CD4-positive, CD25-positive, alpha-beta regulatory T cell (primary cell): ENCODE data around the gene SLK. TPM values are rescaled to one million over a fixed set of nuclear protein-coding genes. Genes with fewer than 3 reads are reported as not detected.
A peak's percentile ranks its signal among the peaks of the same experiment; 100 is the strongest.

Experiments
- ATAC-seq, 2 donors: fragments of 150-1000 bp; cut with Tn5 transposase; one replicate each; pipeline ENCODE4 v1.10.0; 2021; ENCODE audit warnings: low read depth in 2 of 2, moderate number of reproducible peaks in 2 of 2, moderate library complexity in 1 of 2
- DNase-seq, 3 donors: peaks; one replicate each; pipeline versions ENCODE4 v3.0.0 to v3.0.0-alpha.2; 2012 to 2022; ENCODE audit warnings: mixed read lengths in 1 of 3
- H3K27ac ChIP-seq: one replicate; pipeline ENCODE4 v1.7.0; 2013; ENCODE audit warnings: mild to moderate bottlenecking, low read length; ENCODE audit not compliant: insufficient read depth, poor library complexity, severe bottlenecking
- H3K27me3 ChIP-seq: one replicate; pipeline ENCODE4 v1.7.0; 2013; ENCODE audit warnings: low read length; ENCODE audit not compliant: control insufficient read depth, insufficient read depth
- H3K36me3 ChIP-seq: one replicate; pipeline ENCODE4 v1.7.0; 2013; ENCODE audit warnings: mild to moderate bottlenecking, low read length, moderate library complexity; ENCODE audit not compliant: control insufficient read depth, insufficient read depth
- H3K4me1 ChIP-seq: 2 replicates; pipeline ENCODE4 v1.7.0; 2013; ENCODE audit warnings: mild to moderate bottlenecking, low read length; ENCODE audit not compliant: insufficient read depth, control insufficient read depth, poor library complexity, severe bottlenecking
- H3K4me3 ChIP-seq: one replicate; pipeline ENCODE4 v1.7.0; 2013; ENCODE audit warnings: low read depth, mild to moderate bottlenecking, low read length, moderate library complexity
- H3K9me3 ChIP-seq, 2 experiments: 1 replicate in 1 of 2; 2 replicates in 1 of 2; pipeline ENCODE4 v1.7.0; 2013; ENCODE audit warnings: low read length in 2 of 2, mild to moderate bottlenecking in 1 of 2, moderate library complexity in 1 of 2; ENCODE audit not compliant: control insufficient read depth in 2 of 2
- H3K27ac Mint-ChIP-seq, 3 donors: one replicate each; pipeline ENCODE4 v1.8.0; 2020 to 2022; ENCODE audit warnings: mild to moderate bottlenecking in 3 of 3, mixed read lengths in 3 of 3, moderate library complexity in 2 of 3
- H3K27me3 Mint-ChIP-seq: one replicate; pipeline ENCODE4 v1.8.0; 2022; ENCODE audit warnings: mild to moderate bottlenecking, mixed read lengths
- H3K36me3 Mint-ChIP-seq: one replicate; pipeline ENCODE4 v1.8.0; 2020; ENCODE audit warnings: mixed read lengths
- H3K4me1 Mint-ChIP-seq, 4 donors: one replicate each; pipeline ENCODE4 v1.8.0; 2020 to 2022; ENCODE audit warnings: mixed read lengths in 4 of 4, mild to moderate bottlenecking in 1 of 4
- H3K4me3 Mint-ChIP-seq, 4 donors: one replicate each; pipeline ENCODE4 v1.8.0; 2020 to 2022; ENCODE audit warnings: mild to moderate bottlenecking in 4 of 4, mixed read lengths in 4 of 4, moderate library complexity in 3 of 4
- H3K9me3 Mint-ChIP-seq, 7 donors: one replicate each; pipeline ENCODE4 v1.8.0; 2020 to 2022; ENCODE audit warnings: mixed read lengths in 7 of 7, mild to moderate bottlenecking in 3 of 7, moderate library complexity in 2 of 7
- polyA plus RNA-seq, 4 donors: library from polyadenylated mRNA; unstranded; fragments of 300-500 nt; fragmentation: Illumina TruSeq; gene quantifications; one replicate each; pipeline ENCODE4 v1.2.3, GENCODE V29; 2021
- total RNA-seq: library from RNA; stranded (reverse); gene quantifications from one replicate; pipeline ENCODE4 v1.2.3, GENCODE V29; 2022

The SLK gene
- total and polyA plus RNA-seq, 5 donors from 2014 or later = 3.2 to 23.5 (median 3.4) TPM

DNA sequence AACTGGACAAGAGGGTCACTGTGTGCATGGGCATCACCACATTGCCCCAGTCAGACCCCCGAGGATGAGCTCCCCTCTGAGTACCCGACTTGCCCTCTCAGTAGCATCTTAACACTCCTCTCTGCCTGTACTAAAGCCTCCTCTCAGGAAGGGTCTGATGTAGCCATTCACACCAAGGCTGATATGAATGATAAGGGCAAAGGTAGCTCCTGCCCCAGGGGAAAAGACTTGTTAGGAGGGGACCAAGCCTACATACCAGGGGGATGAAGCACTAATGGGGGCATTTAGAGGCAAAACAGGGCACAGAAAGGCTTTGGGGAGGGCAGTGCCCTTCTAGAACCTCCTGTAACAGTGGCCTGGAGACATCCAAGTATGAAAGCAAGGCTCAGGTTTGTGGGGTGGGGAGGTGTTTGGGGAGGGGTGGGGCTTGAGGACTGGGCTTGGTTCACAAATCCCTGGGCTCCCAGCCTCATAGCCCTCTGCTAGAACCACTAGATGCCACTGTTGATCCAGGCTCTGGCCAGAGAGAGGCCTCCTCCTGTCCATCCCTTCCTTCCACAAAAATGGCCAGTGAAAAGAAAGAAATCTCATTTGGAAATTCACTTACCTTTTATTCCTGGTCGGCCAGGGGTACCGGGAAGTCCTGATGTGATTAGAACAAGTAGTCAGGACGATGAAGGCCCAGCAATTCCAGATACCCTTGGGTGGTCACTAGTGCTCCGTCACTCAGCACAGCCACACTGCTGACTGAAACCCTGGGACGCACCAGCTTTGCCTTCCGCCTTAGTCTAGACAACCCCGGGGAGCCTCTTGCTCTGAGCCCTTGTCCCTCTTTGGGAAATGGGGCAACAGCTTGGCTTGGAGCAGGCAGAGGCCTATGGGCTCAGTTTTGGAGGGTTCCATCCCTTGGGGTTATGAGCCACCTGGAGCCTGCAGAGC, 78.5 kb downstream of the SLK start:
- Mint-ChIP-seq H3K27ac (no peak overlapping the region), H3K4me3 (no peak overlapping the region), H3K9me3 (no peaks in the 10 kb centered on the region), H3K4me1 (peaks cover 0 to 2% (median 0%) of the 10 kb centered on the region in 4 donors), H3K27me3 (peaks cover 6% of the 10 kb centered on the region), H3K36me3 (no peaks in the 10 kb centered on the region)
- Histone ChIP-seq H3K4me3 (no peak overlapping the region), H3K36me3 (no peaks in the 10 kb centered on the region), H3K9me3 (no peaks in the 10 kb centered on the region), H3K27ac (no peak overlapping the region), H3K27me3 (no peaks in the 10 kb centered on the region), H3K4me1 (no peaks in the 10 kb centered on the region)
- no peak for ATAC-seq
- no peak for DNase-seq

GRCh38 chr10:104046651-104047050, 79.7 kb downstream of the SLK start:
- Histone ChIP-seq H3K36me3 (no peaks in the 10 kb centered on the region), H3K4me1 (no peaks in the 10 kb centered on the region), H3K9me3 (no peaks in the 10 kb centered on the region), H3K27ac (no peak overlapping the region), H3K27me3 (no peaks in the 10 kb centered on the region), H3K4me3 (no peak overlapping the region)
- H3K9me3 Mint-ChIP-seq = no peaks in the 10 kb centered on the region
- no peak overlapping the region for H3K27ac Mint-ChIP-seq
- ATAC-seq (no peak), DNase-seq (no peak)
- peaks cover 0 to 2% (median 0%) of the 10 kb centered on the region in 4 donors for H3K4me1 Mint-ChIP-seq
- no peak overlapping the region for H3K4me3 Mint-ChIP-seq
- H3K36me3 Mint-ChIP-seq = no peaks in the 10 kb centered on the region
- H3K27me3 Mint-ChIP-seq = peaks cover 6% of the 10 kb centered on the region

DNA sequence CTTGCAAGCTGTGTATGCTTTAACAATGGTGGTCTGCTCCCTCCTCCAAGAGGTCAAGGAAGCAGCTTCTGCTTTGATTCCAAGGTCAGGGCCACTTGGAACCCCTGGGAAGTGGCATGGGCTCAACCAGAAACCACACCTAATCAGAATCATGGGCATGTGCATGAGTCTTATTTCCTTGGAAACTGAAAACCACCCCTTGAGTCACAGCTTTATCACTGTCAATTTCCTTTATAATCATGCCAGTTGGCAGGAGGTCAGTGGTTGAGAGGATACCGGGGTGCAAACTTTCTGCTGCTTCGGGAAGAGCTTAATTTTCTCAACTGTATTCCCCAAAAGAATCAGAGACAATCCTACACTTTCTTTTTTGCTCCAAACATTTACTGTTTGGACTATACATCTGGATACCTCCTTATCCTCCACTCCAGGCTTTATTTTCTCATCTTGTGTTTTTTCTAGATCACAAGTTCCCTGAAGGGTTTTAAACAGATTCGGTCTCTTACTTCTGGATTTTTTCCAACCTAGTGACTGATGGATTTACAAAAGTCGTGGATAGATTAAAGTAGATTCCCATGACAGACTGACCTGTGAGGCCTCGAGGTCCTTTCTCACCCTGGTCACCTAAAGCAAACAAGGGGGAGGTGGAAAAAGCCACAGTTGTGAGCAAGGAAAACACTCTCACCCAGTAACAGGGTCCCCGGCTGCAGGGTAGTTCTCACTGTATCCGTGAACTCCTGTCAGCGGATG, 82.7 kb downstream of the SLK start:
- Histone ChIP-seq H3K36me3 (no peaks in the 10 kb centered on the region), H3K4me1 (no peaks in the 10 kb centered on the region), H3K27me3 (no peaks in the 10 kb centered on the region), H3K9me3 (no peaks in the 10 kb centered on the region), H3K27ac (no peak overlapping the region), H3K4me3 (no peak overlapping the region)
- Mint-ChIP-seq H3K9me3 (no peaks in the 10 kb centered on the region), H3K27ac (no peak overlapping the region), H3K36me3 (no peaks in the 10 kb centered on the region), H3K27me3 (peaks cover 6% of the 10 kb centered on the region), H3K4me1 (no peaks in the 10 kb centered on the region), H3K4me3 (no peak overlapping the region)
- DNase-seq (no peak), ATAC-seq (no peak)

GRCh38 chr10:104052431-104052830, 85.5 kb downstream of the SLK start:
- no peak for DNase-seq
- Histone ChIP-seq H3K27ac (no peak overlapping the region), H3K36me3 (no peaks in the 10 kb centered on the region), H3K9me3 (no peaks in the 10 kb centered on the region), H3K27me3 (no peaks in the 10 kb centered on the region), H3K4me3 (no peak overlapping the region), H3K4me1 (no peaks in the 10 kb centered on the region)
- H3K4me1 Mint-ChIP-seq = no peaks in the 10 kb centered on the region
- H3K36me3 Mint-ChIP-seq = no peaks in the 10 kb centered on the region
- H3K27me3 Mint-ChIP-seq = peaks cover 6% of the 10 kb centered on the region
- no peaks in the 10 kb centered on the region for H3K9me3 Mint-ChIP-seq
- no peak for ATAC-seq
- H3K27ac Mint-ChIP-seq = peak overlapping the region in 1 of 3 donors; percentile 23
- no peak overlapping the region for H3K4me3 Mint-ChIP-seq

- no peaks in the 10 kb centered on the region for H3K4me1 Mint-ChIP-seq
- H3K27me3 Mint-ChIP-seq = peaks cover 4% of the 10 kb centered on the region
- Histone ChIP-seq H3K4me1 (no peaks in the 10 kb centered on the region), H3K36me3 (no peaks in the 10 kb centered on the region), H3K9me3 (no peaks in the 10 kb centered on the region), H3K27ac (no peak overlapping the region), H3K4me3 (no peak overlapping the region), H3K27me3 (no peaks in the 10 kb centered on the region)
- DNase-seq (no peak), ATAC-seq (no peak)
- no peaks in the 10 kb centered on the region for H3K36me3 Mint-ChIP-seq
- H3K9me3 Mint-ChIP-seq = no peaks in the 10 kb centered on the region
- H3K27ac Mint-ChIP-seq = no peak overlapping the region
- H3K4me3 Mint-ChIP-seq = no peak overlapping the region
Measured at GRCh38 chr10:104053201-104053600, 86.3 kb downstream of the SLK start.

- H3K27me3 Mint-ChIP-seq = no peaks in the 10 kb centered on the region
Measured at GRCh38 chr10:104054430-104054829, 87.5 kb downstream of the SLK start.

DNA sequence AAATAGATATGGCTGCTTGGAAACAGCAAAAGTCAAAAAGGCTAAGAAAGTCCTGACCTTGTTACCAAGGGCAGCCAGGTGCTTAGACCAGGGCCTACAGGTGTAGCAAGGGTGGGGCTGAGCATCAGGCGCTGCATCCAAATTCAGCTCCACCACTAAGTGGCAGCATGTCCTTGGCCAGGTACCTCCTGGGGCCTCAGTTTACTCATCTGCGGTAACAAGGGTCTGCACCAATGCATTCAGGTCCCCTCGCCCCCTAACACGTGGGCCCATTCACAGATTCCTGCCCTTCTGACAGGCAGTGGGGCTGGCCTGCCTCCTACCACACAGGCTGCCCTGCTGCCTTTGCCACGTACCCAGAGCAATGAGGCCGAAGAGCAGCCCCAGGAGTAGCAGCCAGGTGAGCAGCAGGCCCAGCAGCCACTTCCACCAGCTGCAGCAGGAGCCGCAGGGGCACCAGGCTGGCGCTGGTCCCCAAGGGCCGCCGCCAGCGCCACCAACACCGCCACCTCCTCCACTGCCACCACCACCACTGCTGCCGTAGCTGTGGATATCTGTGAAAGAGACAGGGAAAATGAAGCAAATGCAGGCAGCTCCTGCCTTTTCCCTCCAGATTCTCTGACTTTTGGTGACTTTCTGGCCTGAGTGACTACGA, 89.8 kb downstream of the SLK start:
- Histone ChIP-seq H3K4me3 (no peak overlapping the region), H3K36me3 (no peaks in the 10 kb centered on the region), H3K27me3 (no peaks in the 10 kb centered on the region), H3K4me1 (no peaks in the 10 kb centered on the region), H3K27ac (no peak overlapping the region), H3K9me3 (no peaks in the 10 kb centered on the region)
- ATAC-seq (no peak), DNase-seq (no peak)
- Mint-ChIP-seq H3K27me3 (no peaks in the 10 kb centered on the region), H3K27ac (no peak overlapping the region), H3K4me1 (no peaks in the 10 kb centered on the region), H3K4me3 (no peak overlapping the region), H3K36me3 (no peaks in the 10 kb centered on the region), H3K9me3 (no peaks in the 10 kb centered on the region)

More at GRCh38 chr10:104054430-104054829, 87.5 kb downstream of the SLK start:
- H3K36me3 Mint-ChIP-seq = no peaks in the 10 kb centered on the region
- H3K27ac Mint-ChIP-seq = no peak overlapping the region
- no peak overlapping the region for H3K4me3 Mint-ChIP-seq
- Histone ChIP-seq H3K27me3 (no peaks in the 10 kb centered on the region), H3K36me3 (no peaks in the 10 kb centered on the region), H3K4me3 (no peak overlapping the region), H3K27ac (no peak overlapping the region), H3K4me1 (no peaks in the 10 kb centered on the region), H3K9me3 (no peaks in the 10 kb centered on the region)
- no peaks in the 10 kb centered on the region for H3K9me3 Mint-ChIP-seq
- H3K4me1 Mint-ChIP-seq = no peaks in the 10 kb centered on the region
- ATAC-seq = no peak
- DNase-seq = no peak
